Activated naive CD4-positive, alpha-beta T cell treated with anti-CD3 and anti-CD28 coated beads for 36 hours (primary cell): Measurements from ENCODE around the gene IFFO2. TPM values are rescaled to one million over a fixed set of nuclear protein-coding genes. Genes with fewer than 3 reads are reported as not detected.

Experiments used
- CTCF ChIA-PET: fragments of 350-600 bp; sonication (Branson Sonifier 250); formaldehyde crosslinking; loops from one replicate; lab custom pipeline; 2021; ENCODE audit warnings: antibody characterized with exemption; lab: Charles Lee
- DNase-seq: peaks from one replicate; pipeline ENCODE4 v3.0.0-alpha.2; 2020
- H3K27ac Mint-ChIP-seq: one replicate; pipeline ENCODE4 v1.8.0; 2021; ENCODE audit warnings: mild to moderate bottlenecking, mixed read lengths
- H3K27me3 Mint-ChIP-seq: one replicate; pipeline ENCODE4 v1.8.0; 2021; ENCODE audit warnings: low read depth, mixed read lengths
- H3K36me3 Mint-ChIP-seq: one replicate; pipeline ENCODE4 v1.8.0; 2021; ENCODE audit warnings: low read depth, mixed read lengths
- H3K4me1 Mint-ChIP-seq: one replicate; pipeline ENCODE4 v1.8.0; 2021; ENCODE audit warnings: low read depth, mixed read lengths
- H3K4me3 Mint-ChIP-seq: one replicate; pipeline ENCODE4 v1.8.0; 2021; ENCODE audit warnings: mild to moderate bottlenecking, moderate library complexity, mixed read lengths
- H3K9me3 Mint-ChIP-seq: one replicate; pipeline ENCODE4 v1.8.0; 2021; ENCODE audit warnings: mixed read lengths
- intact Hi-C: fragments of 100-400 bp; cut with micrococcal nuclease; formaldehyde crosslinking; loops from one replicate; pipeline ENCODE4 v1.15.1; 2023
- total RNA-seq, 2 experiments: library from RNA; stranded (reverse); gene quantifications; one replicate each; pipeline ENCODE4 v1.2.3, GENCODE V29; 2021

The IFFO2 gene
- total RNA-seq: 10 to 100 TPM; 24.9 to 27.0 TPM

DNA sequence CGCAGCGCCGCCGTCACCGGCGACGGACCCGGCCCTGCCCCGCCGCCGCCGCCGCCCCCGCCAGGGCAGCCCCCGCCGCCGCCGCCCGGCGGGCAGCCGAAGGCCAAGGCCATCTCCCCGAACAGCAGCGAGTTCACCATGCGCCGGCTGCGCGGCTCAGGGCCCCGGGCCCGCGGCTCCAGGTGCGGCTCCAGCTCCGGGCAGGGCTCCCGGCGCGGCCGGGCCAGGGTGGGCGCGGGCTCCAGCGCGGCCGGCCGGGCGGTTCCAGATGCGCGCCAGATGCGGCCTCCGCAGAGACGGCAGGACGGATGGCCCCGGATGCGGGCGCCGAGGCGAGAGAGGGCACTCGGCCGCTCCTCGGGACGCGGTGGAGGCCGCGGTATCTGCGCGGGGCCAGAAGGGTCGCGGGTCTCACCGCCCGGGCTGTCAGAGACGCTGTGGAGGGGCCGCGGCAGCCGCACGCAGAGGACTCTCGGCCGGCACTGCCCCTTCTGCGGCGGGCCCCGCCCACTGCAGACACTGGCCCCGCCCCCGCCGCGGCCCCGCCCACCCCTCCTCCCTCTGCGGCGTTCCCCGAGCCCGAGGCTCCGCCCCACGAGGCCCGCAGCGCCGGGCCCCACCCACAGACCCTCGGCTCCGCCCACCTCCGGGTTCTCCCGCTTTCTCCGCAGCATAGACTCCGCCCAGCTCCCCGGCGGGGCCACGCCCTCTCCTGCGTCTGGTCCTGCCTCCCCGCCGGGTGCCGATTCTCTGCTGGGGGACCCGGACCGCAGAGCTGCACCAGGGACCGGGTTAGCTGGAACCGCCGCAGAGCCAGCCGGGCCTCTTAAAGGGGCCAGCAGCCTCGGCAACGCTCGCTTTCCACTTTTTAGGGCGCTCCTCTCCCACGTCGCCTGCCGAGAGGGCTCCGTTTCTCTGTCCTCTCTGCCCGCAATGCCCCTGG is at the start of gene IFFO2:
Gene IFFO2 (minus strand): TSS at position 484 of the 943 bp plus-strand sequence. CDS start 344 bp downstream, at position 140.
- Mint-ChIP-seq H3K27me3 (no peaks in the 10 kb centered on the region), H3K36me3 (peaks cover 4% of the 10 kb centered on the region), H3K4me3 (peak within 1 kb of the TSS; percentile 91), H3K4me1 (peaks cover 49% of the 10 kb centered on the region), H3K9me3 (no peaks in the 10 kb centered on the region), H3K27ac (peak within 1 kb of the TSS; percentile 47)
- CTCF ChIA-PET: interaction anchor here (0.6 to 2.6 kb wide), 6 partner anchors 9 to 119 kb away, joined by 3 to 10 read pairs (median 4); no protein-coding TSS in a partner anchor
- DNase-seq: peak; percentile 98
- intact Hi-C loops: loop anchor here (1.0 to 5.0 kb wide), 4 partner anchors 9 to 1519 kb away; partner anchors contain the start of gene RCC2

DNA sequence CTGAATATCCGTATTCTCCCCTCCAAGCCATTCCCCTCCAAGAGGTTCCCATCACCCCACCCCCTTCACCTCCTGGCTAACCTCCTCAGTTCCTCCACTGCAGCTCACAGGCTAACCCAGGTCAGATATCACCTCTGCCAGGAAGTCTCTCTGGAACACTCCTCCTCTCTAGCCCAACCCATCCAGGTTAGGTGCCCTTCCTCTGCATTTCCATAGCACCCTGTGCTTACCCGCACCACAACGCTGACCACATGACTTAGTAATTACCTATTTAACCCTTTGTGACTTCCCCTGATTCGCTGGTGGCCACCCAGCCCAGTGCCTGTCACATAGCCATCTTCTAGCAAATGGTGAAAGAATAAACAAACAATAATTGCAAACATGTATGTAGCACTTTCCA is 49.5 kb upstream of the IFFO2 start:
- Mint-ChIP-seq H3K27ac (no peak overlapping the region), H3K9me3 (peaks cover 15% of the 10 kb centered on the region), H3K27me3 (no peaks in the 10 kb centered on the region), H3K4me1 (peaks cover 39% of the 10 kb centered on the region), H3K36me3 (peaks cover 5% of the 10 kb centered on the region), H3K4me3 (no peak overlapping the region)
- intact Hi-C loops: no loop called here
- no peak for DNase-seq
- CTCF ChIA-PET: no interaction called here

GRCh38 chr1:19003371-19004290 is 47.2 kb upstream of the IFFO2 start:
- Mint-ChIP-seq H3K9me3 (peaks cover 30% of the 10 kb centered on the region), H3K4me3 (no peak overlapping the region), H3K36me3 (peaks cover 5% of the 10 kb centered on the region), H3K4me1 (peaks cover 20% of the 10 kb centered on the region), H3K27me3 (no peaks in the 10 kb centered on the region), H3K27ac (peak overlapping the region; percentile 41)
- intact Hi-C loops: no loop called here
- CTCF ChIA-PET: no interaction called here
- peak; percentile 32 for DNase-seq

GRCh38 chr1:19000065-19000464 is 43.6 kb upstream of the IFFO2 start:
- H3K9me3 Mint-ChIP-seq: peaks cover 30% of the 10 kb centered on the region
- H3K4me3 Mint-ChIP-seq: no peak overlapping the region
- CTCF ChIA-PET: no interaction called here
- peaks cover 5% of the 10 kb centered on the region for H3K36me3 Mint-ChIP-seq
- intact Hi-C loops: no loop called here
- peaks cover 28% of the 10 kb centered on the region for H3K4me1 Mint-ChIP-seq
- DNase-seq: no peak
- H3K27ac Mint-ChIP-seq: no peak overlapping the region
- H3K27me3 Mint-ChIP-seq: no peaks in the 10 kb centered on the region

DNA sequence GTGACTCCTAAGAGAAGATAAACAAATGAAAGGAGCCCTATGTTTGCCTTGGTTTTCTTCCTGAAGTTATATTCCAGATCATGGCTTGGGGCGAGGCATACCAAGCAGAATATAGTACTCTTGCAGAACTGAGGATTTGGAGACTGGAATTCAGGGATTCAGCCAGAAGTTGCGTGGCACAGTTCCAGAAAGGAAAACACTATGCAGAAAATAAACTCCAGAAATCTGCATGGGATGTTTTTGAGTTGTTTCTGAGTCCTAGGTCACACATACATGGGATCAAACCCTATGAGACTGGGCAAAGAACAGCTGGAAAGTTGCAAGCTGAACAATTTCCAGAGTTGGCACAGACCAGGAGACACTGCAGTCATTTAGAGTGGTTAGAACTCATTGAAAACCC is 42.9 kb upstream of the IFFO2 start:
- no peak for DNase-seq
- Mint-ChIP-seq H3K27ac (no peak overlapping the region), H3K4me3 (no peak overlapping the region), H3K4me1 (peaks cover 28% of the 10 kb centered on the region), H3K9me3 (peaks cover 30% of the 10 kb centered on the region), H3K36me3 (peaks cover 5% of the 10 kb centered on the region), H3K27me3 (no peaks in the 10 kb centered on the region)
- CTCF ChIA-PET: interaction anchor here (0.7 kb wide), 1 partner anchor 20 kb away, joined by 3 read pairs; no protein-coding TSS in a partner anchor
- intact Hi-C loops: no loop called here

GRCh38 chr1:18998016-18998724 is 41.7 kb upstream of the IFFO2 start:
- Mint-ChIP-seq H3K36me3 (peaks cover 5% of the 10 kb centered on the region), H3K9me3 (peaks cover 29% of the 10 kb centered on the region), H3K4me3 (no peak overlapping the region), H3K27me3 (no peaks in the 10 kb centered on the region), H3K4me1 (peaks cover 20% of the 10 kb centered on the region), H3K27ac (no peak overlapping the region)
- CTCF ChIA-PET: no interaction called here
- DNase-seq: no peak
- intact Hi-C loops: no loop called here

DNA sequence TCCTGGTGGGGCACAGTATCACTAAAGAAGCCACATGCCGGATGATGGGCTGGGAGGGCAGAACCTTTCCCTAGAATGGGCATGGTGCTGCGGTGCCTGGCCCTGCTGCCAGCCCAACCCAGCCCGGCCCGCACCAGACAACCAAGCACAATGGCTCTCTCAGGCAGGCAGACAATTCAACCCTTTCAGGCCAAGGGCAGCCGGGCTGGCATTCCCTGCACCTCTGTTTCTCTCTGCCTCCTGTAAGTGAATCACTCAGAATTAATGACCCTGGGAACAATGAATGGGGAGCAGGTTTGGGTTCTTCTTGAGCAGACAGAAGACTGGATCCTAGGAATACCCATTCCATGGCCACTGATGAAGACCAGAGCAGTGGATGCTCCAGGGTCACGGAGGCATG is 41.0 kb upstream of the IFFO2 start:
- Mint-ChIP-seq H3K27ac (no peak overlapping the region), H3K9me3 (peaks cover 27% of the 10 kb centered on the region), H3K27me3 (no peaks in the 10 kb centered on the region), H3K4me1 (peaks cover 18% of the 10 kb centered on the region), H3K4me3 (no peak overlapping the region), H3K36me3 (peaks cover 5% of the 10 kb centered on the region)
- intact Hi-C loops: no loop called here
- CTCF ChIA-PET: no interaction called here
- no peak for DNase-seq

DNA sequence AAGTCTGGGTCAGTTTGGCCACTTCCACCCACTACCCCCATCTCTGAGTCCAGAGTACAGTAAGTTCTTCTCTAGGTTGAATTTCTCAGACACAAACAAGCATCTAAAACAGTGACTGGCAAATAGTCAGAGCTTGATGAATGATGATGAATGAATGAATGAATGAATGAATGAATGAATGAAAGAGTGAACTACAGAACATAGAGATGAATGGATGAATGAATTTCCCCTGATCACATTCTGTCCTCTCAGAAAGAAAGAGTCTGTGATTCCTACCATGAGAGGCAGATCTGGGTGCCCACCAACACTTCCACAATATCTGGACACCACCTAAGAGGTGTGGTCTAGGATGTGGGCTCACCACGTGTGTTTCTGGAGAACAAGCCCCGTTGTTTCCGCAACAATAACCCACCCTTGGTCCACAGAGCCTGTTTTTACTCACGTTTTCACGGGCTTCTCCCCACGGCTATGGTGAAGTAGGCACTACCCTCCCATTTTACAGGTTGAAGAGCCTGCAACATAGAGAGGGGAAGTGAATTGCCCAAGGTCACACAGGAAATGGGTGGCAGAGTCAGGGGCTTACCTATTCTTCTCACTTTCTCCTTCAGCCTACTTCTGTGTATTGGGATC is 40.2 kb upstream of the IFFO2 start:
- CTCF ChIA-PET: no interaction called here
- H3K4me3 Mint-ChIP-seq: no peak overlapping the region
- peak; percentile 12 for DNase-seq
- intact Hi-C loops: no loop called here
- peaks cover 3% of the 10 kb centered on the region for H3K36me3 Mint-ChIP-seq
- no peaks in the 10 kb centered on the region for H3K27me3 Mint-ChIP-seq
- peaks cover 15% of the 10 kb centered on the region for H3K4me1 Mint-ChIP-seq
- no peak overlapping the region for H3K27ac Mint-ChIP-seq
- peaks cover 22% of the 10 kb centered on the region for H3K9me3 Mint-ChIP-seq

DNA sequence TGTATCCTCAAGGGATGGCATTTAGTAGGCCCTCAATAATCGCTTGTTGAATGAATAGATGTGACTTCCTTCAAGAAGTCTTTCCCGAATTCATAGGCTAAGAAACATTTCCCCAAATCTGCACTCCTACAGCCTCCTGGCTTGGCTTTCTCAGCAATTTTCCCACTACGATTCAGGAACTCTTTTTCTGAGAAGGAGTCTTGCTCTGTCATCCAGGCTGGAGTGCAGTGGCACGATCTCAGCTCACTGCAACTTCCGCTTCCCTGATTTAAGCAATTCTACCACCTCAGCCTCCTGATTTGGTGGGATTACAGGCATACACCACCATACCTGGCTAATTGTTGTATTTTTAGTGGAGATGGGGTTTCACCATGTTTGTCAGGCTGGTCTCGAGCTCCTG is 37.9 kb upstream of the IFFO2 start:
- no peak overlapping the region for H3K27ac Mint-ChIP-seq
- CTCF ChIA-PET: no interaction called here
- intact Hi-C loops: no loop called here

DNA sequence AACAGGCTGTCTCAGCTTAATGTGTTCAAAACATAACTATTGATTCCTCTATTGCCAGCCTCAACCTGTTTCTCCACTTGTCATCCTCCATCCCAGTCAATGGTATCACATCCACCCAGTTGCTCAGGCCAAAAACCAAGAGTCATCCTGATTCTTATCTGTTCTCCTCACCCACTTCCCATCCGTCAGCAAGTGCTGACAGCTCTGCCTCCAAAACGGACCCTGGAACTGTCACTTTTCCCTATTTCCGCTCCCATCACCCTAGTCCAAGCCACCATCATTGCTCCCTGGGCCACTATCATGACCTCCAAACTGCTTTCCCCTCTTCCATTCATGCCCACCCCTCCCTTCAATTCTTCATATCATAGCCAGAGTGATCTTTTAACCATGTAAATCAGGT is 36.2 kb upstream of the IFFO2 start:
- CTCF ChIA-PET: no interaction called here
- Mint-ChIP-seq H3K4me3 (no peak overlapping the region), H3K9me3 (no peaks in the 10 kb centered on the region), H3K4me1 (peaks cover 8% of the 10 kb centered on the region), H3K27ac (no peak overlapping the region), H3K36me3 (no peaks in the 10 kb centered on the region), H3K27me3 (no peaks in the 10 kb centered on the region)
- intact Hi-C loops: no loop called here
- no peak for DNase-seq

More for the DNA sequence above, 37.9 kb upstream of the IFFO2 start:
- DNase-seq: no peak
- Mint-ChIP-seq H3K36me3 (no peaks in the 10 kb centered on the region), H3K9me3 (peaks cover 1% of the 10 kb centered on the region), H3K27me3 (no peaks in the 10 kb centered on the region), H3K4me1 (peaks cover 8% of the 10 kb centered on the region), H3K4me3 (no peak overlapping the region)

- intact Hi-C loops: no loop called here
- CTCF ChIA-PET: no interaction called here
- Mint-ChIP-seq H3K36me3 (no peaks in the 10 kb centered on the region), H3K4me3 (no peak overlapping the region), H3K9me3 (no peaks in the 10 kb centered on the region), H3K27me3 (no peaks in the 10 kb centered on the region), H3K27ac (no peak overlapping the region), H3K4me1 (peaks cover 6% of the 10 kb centered on the region)
- no peak for DNase-seq
These were observed 35.1 kb upstream of the IFFO2 start for GRCh38 chr1:18991585-18991984.
